Vagina (tissue), 2 donors: Measurements from ENCODE around the gene YARS1.

ENCODE experiments used
- POLR2A ChIP-seq, 2 donors: fragments of 450-650 bp; IDR thresholded peaks; one replicate each; pipeline ENCODE4 v1.6.1; 2017; ENCODE audit warnings: antibody characterized with exemption in 2 of 2, mild to moderate bottlenecking in 2 of 2, moderate library complexity in 2 of 2
- TF ChIP-seq, protein P1 (sequence below), 3 experiments: fragments of 450-650 bp in 2 of 3; fragments of 200-600 bp in 1 of 3; sonication (generic) in 1 of 3; IDR thresholded peaks; one replicate each; pipeline ENCODE4 v1.5.1; 2017 to 2019; ENCODE audit warnings: antibody characterized with exemption in 3 of 3, mild to moderate bottlenecking in 2 of 3, moderate library complexity in 2 of 3

DNA sequence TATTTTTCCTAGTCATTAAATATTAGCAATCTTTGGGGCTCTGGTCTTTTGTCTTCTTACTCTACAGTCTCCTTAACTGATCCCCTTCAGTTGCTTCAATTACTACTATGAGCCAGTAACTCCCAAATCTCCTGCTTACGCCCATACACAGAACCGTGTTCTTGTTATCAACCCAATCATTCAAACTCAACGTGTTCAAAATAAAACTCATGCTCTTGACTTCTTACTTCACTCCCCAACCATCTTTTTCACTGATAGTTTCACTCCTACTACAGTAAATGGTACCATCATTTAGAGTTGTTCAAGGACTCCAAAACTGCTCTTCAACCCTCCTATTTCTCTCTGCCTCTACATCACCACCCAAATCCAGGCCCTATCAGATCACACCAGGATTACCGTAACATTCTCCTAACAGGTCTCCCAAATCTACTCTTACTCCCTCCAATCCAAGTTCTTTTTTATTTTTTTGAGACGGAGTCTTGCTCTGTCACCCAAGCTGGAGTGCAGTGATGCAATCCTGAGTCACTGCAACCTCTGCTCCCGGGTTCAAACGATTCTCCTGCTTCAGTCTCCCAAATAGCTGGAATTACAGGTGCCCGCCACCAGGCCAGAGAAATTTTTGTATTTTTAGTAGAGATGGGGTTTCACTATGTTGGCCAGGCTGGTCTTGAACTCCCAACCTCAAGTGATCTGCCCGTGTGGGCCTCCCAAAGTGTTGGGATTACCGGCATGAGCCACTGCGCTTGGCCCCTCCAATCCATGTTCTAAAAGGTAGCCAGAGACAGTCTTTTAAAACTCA, 3.0 kb downstream of the YARS1 start:
- no peak for TF ChIP-seq POLR2A (IDR thresholded peaks at IDR 0.05)
- TF ChIP-seq, protein P1, sequence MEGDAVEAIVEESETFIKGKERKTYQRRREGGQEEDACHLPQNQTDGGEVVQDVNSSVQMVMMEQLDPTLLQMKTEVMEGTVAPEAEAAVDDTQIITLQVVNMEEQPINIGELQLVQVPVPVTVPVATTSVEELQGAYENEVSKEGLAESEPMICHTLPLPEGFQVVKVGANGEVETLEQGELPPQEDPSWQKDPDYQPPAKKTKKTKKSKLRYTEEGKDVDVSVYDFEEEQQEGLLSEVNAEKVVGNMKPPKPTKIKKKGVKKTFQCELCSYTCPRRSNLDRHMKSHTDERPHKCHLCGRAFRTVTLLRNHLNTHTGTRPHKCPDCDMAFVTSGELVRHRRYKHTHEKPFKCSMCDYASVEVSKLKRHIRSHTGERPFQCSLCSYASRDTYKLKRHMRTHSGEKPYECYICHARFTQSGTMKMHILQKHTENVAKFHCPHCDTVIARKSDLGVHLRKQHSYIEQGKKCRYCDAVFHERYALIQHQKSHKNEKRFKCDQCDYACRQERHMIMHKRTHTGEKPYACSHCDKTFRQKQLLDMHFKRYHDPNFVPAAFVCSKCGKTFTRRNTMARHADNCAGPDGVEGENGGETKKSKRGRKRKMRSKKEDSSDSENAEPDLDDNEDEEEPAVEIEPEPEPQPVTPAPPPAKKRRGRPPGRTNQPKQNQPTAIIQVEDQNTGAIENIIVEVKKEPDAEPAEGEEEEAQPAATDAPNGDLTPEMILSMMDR (IDR thresholded peaks at IDR 0.05) = no peak
